Ovary (tissue), 9 donors: Measurements from ENCODE around the gene OR4D5. TPM values are rescaled to one million over a fixed set of nuclear protein-coding genes. Genes with fewer than 3 reads are reported as not detected.

Experiments
- DNase-seq, 5 donors: peaks; one replicate each; pipeline ENCODE4 v3.0.0-alpha.2; 2019 to 2020
- H3K27ac ChIP-seq, 2 donors: fragments of 200-600 bp; one replicate each; pipeline versions ENCODE4 v1.5.1 to v1.8.0; 2019 to 2022
- H3K27me3 ChIP-seq: fragments of 200-600 bp; one replicate; pipeline ENCODE4 v1.8.0; 2022
- H3K36me3 ChIP-seq: fragments of 200-600 bp; sonication (generic); one replicate; pipeline ENCODE4 v1.5.1; 2019
- H3K4me1 ChIP-seq: one replicate; pipeline ENCODE4 v1.8.1; 2013; ENCODE audit warnings: mild to moderate bottlenecking, moderate library complexity; ENCODE audit not compliant: insufficient read depth
- H3K4me3 ChIP-seq: fragments of 200-600 bp; sonication (generic); one replicate; pipeline ENCODE4 v1.5.1; 2017
- H3K9me3 ChIP-seq, 2 donors: fragments of 200-600 bp in 1 of 2; sonication (generic) in 1 of 2; one replicate each; pipeline versions ENCODE4 v1.5.1 to v1.8.1; 2013 to 2019; ENCODE audit warnings: mild to moderate bottlenecking in 1 of 2, moderate library complexity in 1 of 2
- EP300 ChIP-seq: sonication (generic); formaldehyde crosslinking; IDR thresholded peaks from one replicate; pipeline ENCODE4 v1.6.1; 2017; ENCODE audit warnings: antibody characterized with exemption
- POLR2A ChIP-seq: fragments of 450-650 bp; IDR thresholded peaks from one replicate; pipeline ENCODE4 v1.6.1; 2017; ENCODE audit warnings: antibody characterized with exemption, mild to moderate bottlenecking, moderate library complexity
- WGBS, 3 donors: extraction: QIAGEN DNeasy Blood & Tissue Kit in 1 of 3; methylation state at CpG; one replicate each; pipeline versions ENCODE4 v1.1.5 to v1.1.7; 2013 to 2017; 5-methylcytosine and 5-hydroxymethylcytosine counted together
- intact Hi-C, 4 donors: fragments of 100-400 bp; cut with DNase I; formaldehyde crosslinking; loops; one replicate each; pipeline versions ENCODE4 v1.11.0 to v1.15.1; 2022 to 2023
- polyA plus RNA-seq, 2 donors: library from polyadenylated mRNA; stranded (reverse); fragments of 200-250 nt in 1 of 2; fragments of 350-450 nt in 1 of 2; fragmentation: Illumina TruSeq in 1 of 2; extraction: RNeasy Lipid Tissue Mini Kit (QIAGEN cat#74804) in 1 of 2; gene quantifications; one replicate each; pipeline ENCODE4 v1.2.3, GENCODE V29; 2013 to 2014
- total RNA-seq, 7 donors: library from RNA; depleted of rRNA in 2 of 7; stranded (reverse); fragments of >200 nt in 2 of 7; fragmentation: NEBNext Ultra II Directional in 3 of 7; extraction: Animal tissue kit (Norgen Biotek cat#: 25700) in 3 of 7; gene quantifications; one replicate each; pipeline versions ENCODE4 v1.1.0 to v1.2.4, GENCODE V29; 2016 to 2023
- TF ChIP-seq, protein P1 (sequence below), 3 donors: fragments of 450-650 bp in 2 of 3; fragments of 200-600 bp in 1 of 3; IDR thresholded peaks; one replicate each; pipeline versions ENCODE4 v1.5.1 to v1.8.0; 2016 to 2022; ENCODE audit warnings: antibody characterized with exemption in 3 of 3, mild to moderate bottlenecking in 1 of 3
- donor health status: DM: no; HTN: no; CAD: no; lungs with moderate emphysema.
- donor health status: DM: no; HTN: no; CAD: no.
- donor health status: Bipolar disorder and iron deficiency.
- donor health status: DM: yes; HTN: yes; CAD: no.
- donor health status: DM: no; HTN: no; CAD: no.
- donor health status: DM: yes; HTN: yes; CAD: no.

Gene OR4D5
- total and polyA plus RNA-seq, 9 donors: 0.46 TPM; not detected in 8

DNA sequence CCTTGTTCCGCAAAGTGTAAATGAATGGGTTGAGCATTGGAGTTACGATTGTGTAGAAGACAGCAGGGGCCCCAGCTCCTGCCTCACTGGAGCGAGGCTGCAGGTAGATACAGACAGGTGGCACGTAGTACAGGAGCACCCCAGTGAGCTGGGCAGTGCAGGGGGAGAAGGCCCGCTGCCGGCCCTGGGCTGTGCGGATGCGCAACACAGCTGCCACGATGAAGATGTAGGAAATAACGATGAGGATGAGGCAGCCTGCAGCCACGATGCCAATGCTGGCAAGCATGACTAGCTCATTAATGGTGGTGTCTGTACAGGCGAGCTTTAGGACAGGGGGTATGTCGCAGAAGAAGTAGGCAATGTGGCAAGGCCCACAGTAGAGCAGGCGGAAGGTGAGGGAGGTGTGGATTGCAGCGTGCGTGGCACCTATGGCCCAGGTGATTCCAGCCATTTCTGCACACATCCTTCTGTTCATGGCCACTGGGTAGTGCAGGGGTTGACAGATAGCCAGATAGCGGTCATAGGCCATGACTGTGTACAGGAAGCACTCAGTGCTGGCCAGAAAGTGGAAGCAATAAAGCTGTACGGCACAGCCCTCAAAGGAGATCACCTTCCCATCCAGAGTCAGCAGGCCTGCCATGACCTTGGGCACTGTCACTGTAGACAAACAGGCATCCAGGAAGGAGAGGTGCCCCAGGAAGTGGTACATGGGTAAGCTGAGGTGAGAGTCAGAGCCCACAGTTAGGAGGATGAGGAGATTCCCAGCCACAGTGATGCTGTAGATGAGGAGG is 37.5 kb downstream of the OR4D5 start:
- intact Hi-C loops: no loop called here
- DNase-seq: no peak
- H3K36me3 ChIP-seq: no peaks in the 10 kb centered on the region
- no peak overlapping the region for H3K4me3 ChIP-seq
- WGBS, 3 donors: 86 to 92% (median 90%) methylated on average over 18 of the region's 18 CpGs
- H3K4me1 ChIP-seq: no peaks in the 10 kb centered on the region
- H3K27ac ChIP-seq: no peak overlapping the region
- no peaks in the 10 kb centered on the region for H3K9me3 ChIP-seq
- H3K27me3 ChIP-seq: no peaks in the 10 kb centered on the region
- no peak for TF ChIP-seq POLR2A
- TF ChIP-seq EP300: no peak
- TF ChIP-seq, protein P1, sequence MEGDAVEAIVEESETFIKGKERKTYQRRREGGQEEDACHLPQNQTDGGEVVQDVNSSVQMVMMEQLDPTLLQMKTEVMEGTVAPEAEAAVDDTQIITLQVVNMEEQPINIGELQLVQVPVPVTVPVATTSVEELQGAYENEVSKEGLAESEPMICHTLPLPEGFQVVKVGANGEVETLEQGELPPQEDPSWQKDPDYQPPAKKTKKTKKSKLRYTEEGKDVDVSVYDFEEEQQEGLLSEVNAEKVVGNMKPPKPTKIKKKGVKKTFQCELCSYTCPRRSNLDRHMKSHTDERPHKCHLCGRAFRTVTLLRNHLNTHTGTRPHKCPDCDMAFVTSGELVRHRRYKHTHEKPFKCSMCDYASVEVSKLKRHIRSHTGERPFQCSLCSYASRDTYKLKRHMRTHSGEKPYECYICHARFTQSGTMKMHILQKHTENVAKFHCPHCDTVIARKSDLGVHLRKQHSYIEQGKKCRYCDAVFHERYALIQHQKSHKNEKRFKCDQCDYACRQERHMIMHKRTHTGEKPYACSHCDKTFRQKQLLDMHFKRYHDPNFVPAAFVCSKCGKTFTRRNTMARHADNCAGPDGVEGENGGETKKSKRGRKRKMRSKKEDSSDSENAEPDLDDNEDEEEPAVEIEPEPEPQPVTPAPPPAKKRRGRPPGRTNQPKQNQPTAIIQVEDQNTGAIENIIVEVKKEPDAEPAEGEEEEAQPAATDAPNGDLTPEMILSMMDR (IDR thresholded peaks at IDR 0.05): no peak

DNA sequence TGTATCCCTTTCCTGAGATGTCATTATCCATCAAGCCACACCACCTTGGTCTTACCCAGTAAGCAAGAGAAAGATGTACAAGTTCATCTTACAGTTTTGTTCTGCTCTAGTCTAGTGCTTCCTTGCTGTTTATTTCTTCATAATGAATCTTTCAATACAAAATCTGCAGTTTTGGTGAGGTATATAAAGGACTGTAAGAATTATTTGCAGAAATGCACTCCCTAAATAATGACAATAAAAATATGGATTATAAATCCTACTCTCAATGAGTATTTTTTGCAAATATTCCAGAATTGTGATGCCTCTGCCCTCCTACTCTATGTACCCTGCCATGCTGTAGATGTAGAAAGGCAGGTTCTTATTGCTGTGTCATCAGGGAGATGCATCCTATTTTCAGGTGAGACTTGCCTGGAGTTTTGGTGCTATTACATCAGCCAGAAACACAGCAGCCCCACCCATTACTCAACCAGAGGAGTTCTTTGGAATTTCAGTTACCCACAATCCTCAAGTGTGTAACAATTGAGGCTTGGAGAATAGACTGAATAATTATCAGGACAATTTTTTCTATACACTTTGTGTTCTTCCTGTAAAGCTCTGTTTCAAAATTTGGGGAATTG is 38.4 kb downstream of the OR4D5 start, which contains the start of gene OR10S1:
TSS of gene OR10S1 (minus strand) at position 51 of the 617 bp plus-strand sequence. CDS start 117 bp downstream, outside the sequence.
- Histone ChIP-seq H3K36me3 (no peaks in the 10 kb centered on the region), H3K27ac (no peak within 1 kb of the TSS), H3K9me3 (no peaks in the 10 kb centered on the region), H3K4me3 (no peak within 1 kb of the TSS), H3K27me3 (no peaks in the 10 kb centered on the region), H3K4me1 (no peaks in the 10 kb centered on the region)
- TF ChIP-seq POLR2A (no peak), EP300 (no peak)
- TF ChIP-seq, protein P1 (IDR thresholded peaks at IDR 0.05): no peak
- no peak for DNase-seq
- intact Hi-C loops: no loop called here

DNA sequence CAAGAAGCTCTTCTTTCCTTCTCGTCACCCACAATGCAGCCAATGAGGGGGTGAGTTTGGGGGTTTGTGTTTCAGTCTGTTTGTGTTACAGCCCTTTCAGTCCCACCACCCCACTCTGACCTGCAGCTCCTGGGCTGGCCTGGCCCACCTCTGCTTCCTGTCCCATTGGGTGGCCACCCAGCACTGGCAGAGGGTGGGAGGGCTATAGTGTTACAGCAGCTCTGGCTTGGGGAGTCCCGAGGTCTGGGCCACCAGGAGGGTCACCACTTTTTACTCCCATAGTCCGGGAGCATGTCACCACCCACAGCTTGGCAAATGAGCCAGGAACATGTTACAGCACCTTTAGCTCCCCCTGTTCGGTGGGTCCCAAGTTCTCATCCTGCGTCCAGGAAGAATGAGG is 39.9 kb downstream of the OR4D5 start:
- no peak for DNase-seq
- Histone ChIP-seq H3K27me3 (no peaks in the 10 kb centered on the region), H3K36me3 (no peaks in the 10 kb centered on the region), H3K9me3 (no peaks in the 10 kb centered on the region), H3K4me1 (no peaks in the 10 kb centered on the region), H3K4me3 (no peak overlapping the region), H3K27ac (no peak overlapping the region)
- intact Hi-C loops: no loop called here
- TF ChIP-seq, protein P1 (IDR thresholded peaks at IDR 0.05): no peak
- no peak for TF ChIP-seq EP300
- no peak for TF ChIP-seq POLR2A
- WGBS, 3 donors: 79 to 85% (median 82%) methylated on average over 5 of the region's 5 CpGs

Other genes starting within 250 kb of the OR4D5 start
- gene ZNF202, start 198.0 kb upstream of the OR4D5 start, total RNA-seq: 10 to 100 TPM in 5 of 7 donors, 1 to 10 TPM in 2; 4.7 to 20.8 (median 13.3) TPM
- 10 to 100 TPM in 1 of 2 donors, 1 to 10 TPM in 1; 9.9 to 10.7 TPM for gene ZNF202, start 198.0 kb upstream of the OR4D5 start, polyA plus RNA-seq
- not detected for gene OR6X1, start 185.1 kb upstream of the OR4D5 start, total RNA-seq
- not detected for gene OR6X1, start 185.1 kb upstream of the OR4D5 start, polyA plus RNA-seq
- not detected for gene OR6M1, start 133.3 kb upstream of the OR4D5 start, total RNA-seq
- gene OR6M1, start 133.3 kb upstream of the OR4D5 start, polyA plus RNA-seq: not detected
- gene TMEM225, start 53.9 kb upstream of the OR4D5 start, total RNA-seq: not detected
- gene TMEM225, start 53.9 kb upstream of the OR4D5 start, polyA plus RNA-seq: not detected
- gene OR8D4, start 37.5 kb upstream of the OR4D5 start, total RNA-seq: 1 to 10 TPM in 1 of 7 donors, under 1 TPM in 2, not detected in 4; 0.08 to 1.8 (median 0.24) TPM
- not detected for gene OR8D4, start 37.5 kb upstream of the OR4D5 start, polyA plus RNA-seq
- gene OR6T1, start 4.2 kb downstream of the OR4D5 start, total RNA-seq: not detected
- gene OR6T1, start 4.2 kb downstream of the OR4D5 start, polyA plus RNA-seq: not detected
- not detected for gene OR10S1, start 38.2 kb downstream of the OR4D5 start, total RNA-seq
- gene OR10S1, start 38.2 kb downstream of the OR4D5 start, polyA plus RNA-seq: not detected
- not detected for gene OR10G6, start 55.5 kb downstream of the OR4D5 start, total RNA-seq
- gene OR10G6, start 55.5 kb downstream of the OR4D5 start, polyA plus RNA-seq: not detected
- gene OR10G4, start 73.4 kb downstream of the OR4D5 start, total RNA-seq: under 1 TPM in 1 of 7 donors, not detected in 6; 0.11 TPM
- not detected for gene OR10G4, start 73.4 kb downstream of the OR4D5 start, polyA plus RNA-seq
- gene OR10G9, start 83.4 kb downstream of the OR4D5 start, total RNA-seq: not detected
- gene OR10G9, start 83.4 kb downstream of the OR4D5 start, polyA plus RNA-seq: not detected
- not detected for gene OR10G8, start 87.2 kb downstream of the OR4D5 start, total RNA-seq
- not detected for gene OR10G8, start 87.2 kb downstream of the OR4D5 start, polyA plus RNA-seq
- gene OR10G7, start 101.7 kb downstream of the OR4D5 start, total RNA-seq: not detected
- gene OR10G7, start 101.7 kb downstream of the OR4D5 start, polyA plus RNA-seq: not detected
- gene VWA5A, start 175.8 kb downstream of the OR4D5 start, total RNA-seq: 10 to 100 TPM; 10.7 to 18.9 (median 16.7) TPM
- 10 to 100 TPM in 1 of 2 donors, 1 to 10 TPM in 1; 9.9 to 27.5 TPM for gene VWA5A, start 175.8 kb downstream of the OR4D5 start, polyA plus RNA-seq
- gene OR10D3, start 243.7 kb downstream of the OR4D5 start, total RNA-seq: not detected
- not detected for gene OR10D3, start 243.7 kb downstream of the OR4D5 start, polyA plus RNA-seq